ENCODE results near the gene COL4A1.
"Not testable (repeated sequence)": the region's sequence is repeated elsewhere in the genome, so short reads cannot be mapped to it uniquely, and the experiment has no call there.

COL4A1 gene

DNA sequence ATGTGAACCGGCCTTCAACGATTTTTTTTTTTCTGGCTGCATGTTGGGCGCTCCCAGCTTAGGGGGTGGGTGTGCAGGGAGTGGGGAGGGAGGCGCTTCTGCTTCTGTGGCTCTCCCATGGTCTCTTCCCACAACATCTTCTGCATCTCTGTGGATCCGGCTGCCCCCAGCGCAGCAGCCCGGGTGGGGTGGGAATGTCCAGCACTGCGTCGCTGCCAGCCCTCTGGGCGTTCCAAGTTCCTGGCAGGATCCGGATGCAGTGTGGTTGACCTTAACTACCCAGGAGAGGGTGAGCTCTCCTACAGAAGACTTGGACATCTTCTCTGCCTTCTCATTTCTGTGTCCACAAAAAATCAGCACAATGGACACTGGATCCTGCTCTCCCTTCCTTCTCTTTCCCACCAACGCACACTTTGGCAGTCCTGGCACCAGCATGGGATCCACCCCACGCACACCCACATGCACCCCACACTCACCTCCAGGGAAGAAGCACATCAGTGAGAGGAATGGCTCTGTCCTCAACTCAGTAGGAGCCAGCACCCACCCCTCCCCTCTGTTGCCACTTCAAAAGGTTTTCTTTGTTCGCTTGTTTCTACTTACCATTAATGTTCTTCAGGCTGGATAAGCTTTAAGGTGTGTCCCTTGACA lies 177.3 kb downstream of the COL4A1 start:
- no peak for DNase-seq (ENCODE audit: low read depth)

DNA sequence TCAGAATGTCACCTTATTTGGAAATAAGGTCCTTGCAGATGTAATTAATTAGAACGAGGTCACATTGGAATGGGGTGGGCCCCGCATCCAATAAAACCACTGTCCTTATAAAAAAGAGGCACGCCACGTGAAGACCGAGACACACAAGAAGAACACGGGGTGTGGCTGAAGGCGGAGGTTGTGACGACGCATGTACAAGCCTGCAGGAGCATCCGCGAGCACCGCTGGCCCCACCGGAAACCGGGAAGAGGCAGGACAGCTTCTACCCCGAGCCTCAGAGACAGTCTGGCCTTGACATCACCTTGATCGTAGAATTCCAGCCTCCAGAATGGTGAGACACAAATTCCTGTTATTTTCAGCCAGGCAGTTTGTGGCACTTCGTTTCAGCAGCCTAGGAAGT lies 177.9 kb downstream of the COL4A1 start:
- DNase-seq (ENCODE audit: low read depth), result no peak

DNA sequence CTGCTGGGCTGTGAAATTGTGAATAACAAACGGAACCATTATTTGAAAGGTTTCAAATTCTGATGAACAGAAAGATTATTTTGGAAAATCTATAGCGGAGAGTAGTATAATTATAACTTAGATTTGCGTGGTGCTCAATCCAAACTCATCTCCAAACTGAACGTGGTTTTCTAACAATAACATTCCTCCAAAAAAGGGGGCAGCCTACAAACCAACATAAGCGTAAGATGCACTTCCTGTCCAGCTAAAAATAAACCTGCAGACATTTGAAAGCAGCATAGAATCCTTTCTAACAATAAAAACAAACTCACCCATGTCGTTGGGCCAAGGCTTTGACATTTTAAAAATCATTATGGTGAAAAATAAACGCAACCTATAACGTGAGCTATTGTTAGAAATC lies 178.4 kb downstream of the COL4A1 start:
- no peak for DNase-seq (ENCODE audit: low read depth)

DNA sequence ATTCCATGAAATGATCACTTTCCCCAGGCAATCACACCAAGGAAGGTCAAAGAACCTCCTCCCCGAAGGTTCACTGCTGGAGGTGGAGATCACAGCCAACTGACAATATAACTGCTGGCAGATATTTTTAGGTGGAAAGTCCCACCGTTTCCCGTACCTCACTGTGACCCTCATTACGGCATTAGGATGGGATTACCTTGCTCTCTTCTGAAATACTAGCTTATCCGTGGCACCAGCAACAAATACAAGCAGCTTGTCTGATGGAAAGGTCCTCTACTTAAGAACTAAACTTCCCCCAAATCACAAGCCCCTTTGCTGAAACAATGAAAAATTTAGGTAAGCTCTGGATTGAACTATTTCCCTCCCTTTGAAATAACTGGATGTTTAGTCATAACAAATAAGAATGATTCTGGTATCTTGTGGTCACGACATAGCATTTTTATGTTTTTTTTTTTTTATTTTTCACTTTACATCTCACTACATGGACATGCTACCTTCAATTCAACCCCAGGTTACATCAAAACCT lies 178.9 kb downstream of the COL4A1 start:
- DNase-seq (ENCODE audit: low read depth), result no peak

DNA sequence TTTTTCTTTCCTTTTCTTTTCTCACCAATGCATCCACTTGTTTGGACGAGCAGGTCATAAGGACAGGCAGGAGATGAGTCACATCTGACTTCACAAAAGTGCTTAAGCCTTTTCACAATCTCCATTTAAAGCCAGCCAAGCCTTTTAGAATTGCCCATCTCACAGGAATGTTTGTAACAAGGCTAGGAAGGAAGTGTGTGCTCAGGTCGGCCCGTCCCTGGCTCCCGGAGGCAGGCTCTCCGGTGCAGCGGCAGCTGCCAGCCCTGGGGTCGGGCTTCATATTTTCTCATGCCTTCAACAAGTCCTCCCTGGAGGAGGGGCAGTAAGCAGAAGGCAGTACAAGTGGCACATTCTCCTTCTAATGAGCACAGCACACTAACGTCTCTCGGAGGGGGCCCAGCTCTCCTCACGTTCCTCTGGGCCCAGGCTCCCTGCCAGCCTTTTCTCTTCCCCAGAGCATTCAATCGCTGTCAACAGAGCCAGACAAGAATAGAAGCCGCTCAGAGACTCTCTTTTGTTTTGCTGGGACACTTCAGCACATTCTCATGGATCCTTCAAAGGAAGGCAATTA lies 180.5 kb downstream of the COL4A1 start:
- no peak for DNase-seq (ENCODE audit: low read depth)

DNA sequence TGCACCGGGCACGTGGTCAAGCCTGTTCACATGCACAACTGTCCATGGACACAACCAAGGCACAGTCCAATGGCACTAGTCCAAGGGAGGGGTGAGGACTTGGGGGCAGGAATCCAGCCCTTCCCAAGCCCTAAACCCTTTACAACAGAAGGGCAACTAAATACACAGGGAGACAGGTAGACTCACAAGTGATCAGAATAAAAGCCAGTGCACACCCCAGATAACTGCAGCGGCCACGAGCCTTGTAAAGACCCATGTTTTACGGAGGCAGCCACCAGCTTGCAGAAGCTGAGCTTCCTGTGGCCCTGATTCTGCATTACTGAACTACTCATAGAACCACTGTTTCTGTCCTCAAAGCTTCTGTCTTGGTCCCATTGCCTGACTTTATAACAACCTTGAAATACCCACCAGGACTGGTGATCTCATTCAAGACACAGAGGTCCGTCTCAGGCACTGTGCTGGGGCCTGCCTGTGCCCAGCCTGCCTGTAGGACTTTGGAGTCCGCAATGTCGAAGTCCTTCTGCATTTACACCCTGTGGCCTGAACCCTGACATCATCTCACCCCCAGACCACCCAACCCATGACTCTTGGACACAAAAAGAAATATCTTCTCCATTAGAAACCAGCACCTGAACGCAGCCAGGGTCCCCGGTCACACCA lies 181.2 kb downstream of the COL4A1 start:
- DNase-seq (ENCODE audit: low read depth), result no peak

DNA sequence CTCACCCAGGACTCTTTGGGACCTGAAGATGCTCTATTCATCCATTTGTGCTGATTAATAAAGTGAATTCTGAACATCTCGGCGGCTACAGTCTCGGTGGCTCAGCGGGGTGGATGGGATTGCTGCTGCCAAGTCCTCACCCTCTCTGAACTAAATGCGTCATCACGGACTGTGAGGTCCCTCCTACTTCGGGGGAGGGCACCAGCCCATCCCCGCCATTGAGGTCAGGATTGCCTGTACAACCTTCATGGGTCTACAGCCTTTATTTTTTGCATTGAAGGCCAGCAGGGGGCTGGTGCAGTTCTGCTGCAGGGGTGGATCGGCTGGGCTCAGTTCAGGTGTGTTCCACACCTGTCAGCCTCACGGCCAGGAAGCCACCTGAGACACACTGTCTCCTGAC lies 181.8 kb downstream of the COL4A1 start:
- no peak for DNase-seq (ENCODE audit: low read depth)

DNA sequence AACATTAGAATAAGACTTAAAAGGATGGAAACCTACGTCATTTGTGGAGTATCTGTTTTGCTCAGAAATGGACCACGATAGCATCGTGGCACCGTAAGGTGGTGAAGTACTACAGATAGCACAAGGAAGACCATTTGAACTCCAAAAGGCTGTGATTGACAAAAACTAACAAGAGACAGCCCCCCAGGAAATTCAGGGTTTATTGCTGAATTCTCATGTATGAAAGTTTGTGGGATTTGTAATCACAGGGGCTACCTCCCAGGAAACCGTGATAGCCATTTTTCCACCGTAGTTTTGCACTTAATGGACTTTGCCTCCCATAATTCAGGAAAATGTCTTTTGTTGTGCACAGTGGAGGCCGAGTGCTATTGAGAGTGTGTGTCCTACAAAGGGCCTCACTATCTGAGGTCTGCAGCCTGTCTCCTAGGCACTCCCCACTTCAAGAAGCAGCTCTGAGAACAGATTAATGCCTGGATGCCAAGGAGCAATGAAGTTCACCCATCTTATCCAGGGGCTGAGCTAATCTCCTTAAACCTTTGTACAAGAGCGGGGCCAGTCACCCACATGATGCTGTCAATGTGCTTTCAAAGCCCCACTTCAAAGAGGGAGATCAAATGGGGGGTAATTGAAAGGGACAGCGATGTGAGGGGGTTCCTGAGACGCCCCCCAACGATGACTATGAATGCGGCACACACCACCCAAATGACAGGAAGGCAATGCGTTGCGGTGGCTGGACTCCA lies 182.6 kb downstream of the COL4A1 start:
- no peak for DNase-seq (ENCODE audit: low read depth)

DNA sequence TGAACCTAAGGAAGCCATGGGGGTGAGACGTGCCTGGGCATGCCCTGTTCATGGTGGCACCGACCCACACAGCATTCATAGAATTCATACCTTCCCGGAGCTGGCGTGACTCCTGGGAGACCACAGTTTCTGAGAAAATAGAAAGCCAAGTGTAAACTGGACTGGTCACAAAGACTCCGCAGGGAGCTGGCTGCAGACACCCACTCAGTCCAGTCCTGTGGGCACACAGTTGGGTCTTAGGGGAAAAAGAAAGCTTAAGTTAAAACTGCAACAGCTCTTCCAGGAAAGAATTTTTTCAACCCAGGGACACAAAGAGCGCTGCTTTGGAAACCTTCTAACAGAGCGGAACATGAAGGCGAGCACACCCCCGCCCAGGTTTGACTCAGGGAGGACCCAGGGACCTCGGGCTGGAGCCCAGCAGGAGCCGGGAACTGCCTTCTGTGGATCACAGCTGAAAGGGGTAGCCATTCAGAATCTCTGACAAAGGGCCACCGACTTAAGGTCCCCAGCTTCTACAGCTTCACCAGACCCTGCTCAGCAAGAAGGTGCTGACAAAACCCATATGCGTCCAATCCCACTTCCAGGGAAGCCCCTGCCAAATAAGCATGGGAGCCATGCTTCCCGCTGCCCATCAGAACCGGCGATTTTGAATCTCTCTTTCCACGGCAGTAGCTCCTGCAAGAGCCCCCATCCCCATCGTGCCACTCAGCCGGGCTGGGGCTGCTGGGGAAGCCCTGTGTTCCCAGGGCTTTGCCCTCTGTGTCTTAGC lies 183.7 kb downstream of the COL4A1 start:
- no peak for DNase-seq (ENCODE audit: low read depth)

DNA sequence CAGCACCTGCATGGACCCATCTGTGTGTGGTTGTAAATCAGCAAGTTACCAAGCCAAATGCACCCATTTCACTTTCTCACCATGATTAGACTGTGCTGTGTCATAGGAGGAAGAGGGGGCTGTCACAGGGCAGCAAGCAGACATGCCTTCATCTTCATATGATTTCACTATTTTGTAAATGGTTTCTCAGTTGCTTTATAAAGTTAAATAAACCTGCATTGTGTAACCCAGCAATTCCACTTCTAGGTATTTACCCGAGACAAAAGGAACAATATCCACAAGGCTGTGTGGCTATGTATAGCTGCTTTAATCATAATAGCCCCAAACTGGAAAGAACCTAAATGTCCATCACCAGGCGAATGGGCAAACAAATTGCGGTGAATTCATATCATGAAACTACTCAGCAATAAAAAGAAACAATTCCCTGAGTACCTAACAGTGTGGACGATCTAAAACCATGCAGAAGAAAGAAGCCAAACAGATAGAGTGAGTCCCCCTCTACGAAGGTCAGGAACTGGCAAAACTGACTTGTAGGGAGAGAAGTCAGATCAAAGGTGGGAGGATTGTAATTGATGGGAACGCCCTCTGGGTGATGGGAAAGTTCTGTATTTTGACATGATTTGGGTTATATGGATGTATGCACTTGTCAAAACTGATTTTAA lies 185.4 kb downstream of the COL4A1 start:
- no peak for DNase-seq (ENCODE audit: low read depth)

DNA sequence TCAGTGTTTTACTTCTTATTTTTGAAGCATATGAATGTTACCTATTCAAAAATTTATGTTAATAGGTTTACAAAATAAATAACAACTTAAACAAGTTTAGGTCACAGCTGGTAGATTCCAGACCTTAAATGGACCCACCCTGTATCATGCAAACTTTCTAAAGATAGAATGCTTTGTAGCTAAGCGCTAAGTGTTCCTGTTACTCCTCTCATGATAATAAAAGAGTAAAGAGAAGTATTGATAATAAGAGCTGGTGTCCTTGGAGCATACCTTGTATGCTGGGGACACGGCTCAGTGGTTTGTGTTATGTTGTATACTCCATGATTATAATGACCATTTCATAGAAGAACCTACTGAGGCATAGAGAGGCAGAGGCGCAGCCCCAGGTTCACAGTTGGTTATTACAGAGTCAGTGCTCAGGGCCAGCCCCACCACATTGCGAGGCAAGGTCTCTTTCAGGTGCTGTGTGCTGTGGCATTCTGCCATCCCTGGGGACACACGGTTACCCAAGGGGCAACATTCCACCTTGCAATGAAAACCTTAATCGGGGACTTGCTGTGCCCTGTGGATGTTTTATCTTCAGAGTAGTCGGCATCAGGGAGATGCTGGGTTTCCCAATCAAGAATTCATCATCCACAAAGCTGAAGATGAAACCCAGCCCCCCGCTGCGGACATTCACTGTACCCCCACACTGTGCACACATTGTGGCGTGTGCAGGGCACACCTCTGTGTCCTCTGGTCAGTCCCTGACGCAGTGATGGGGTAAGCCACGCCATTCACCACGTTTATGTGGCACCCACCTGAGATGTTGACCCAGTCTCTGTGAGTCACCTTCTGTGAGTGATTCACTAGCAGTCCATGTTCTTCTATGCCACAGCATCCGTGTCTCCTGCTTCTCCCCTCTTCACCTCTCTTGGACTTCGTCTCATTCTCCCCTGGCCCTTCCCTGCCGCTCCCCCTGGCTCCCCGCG lies 186.7 kb downstream of the COL4A1 start:
- DNase-seq (ENCODE audit: low read depth), result no peak

DNA sequence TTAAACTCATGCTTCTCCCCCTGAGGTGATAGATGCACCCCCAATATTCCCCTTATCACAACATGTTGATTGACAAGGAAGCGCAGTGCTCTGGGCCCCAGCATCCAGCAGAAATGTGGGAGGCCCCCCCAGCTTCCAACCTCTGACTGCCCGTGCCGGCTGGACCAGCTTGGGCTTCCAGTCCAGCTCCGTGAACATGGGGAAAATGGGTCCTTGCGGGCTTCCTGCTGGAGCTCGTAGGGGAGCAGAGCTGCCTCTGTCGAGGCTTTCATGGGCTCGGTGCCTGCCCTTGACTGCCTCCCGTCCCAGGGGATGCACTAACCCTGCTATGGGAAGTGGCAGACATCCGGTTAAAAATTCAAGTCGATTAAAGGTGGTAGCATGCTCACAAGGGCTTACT lies 188.9 kb downstream of the COL4A1 start:
- DNase-seq (ENCODE audit: low read depth), result no peak

DNA sequence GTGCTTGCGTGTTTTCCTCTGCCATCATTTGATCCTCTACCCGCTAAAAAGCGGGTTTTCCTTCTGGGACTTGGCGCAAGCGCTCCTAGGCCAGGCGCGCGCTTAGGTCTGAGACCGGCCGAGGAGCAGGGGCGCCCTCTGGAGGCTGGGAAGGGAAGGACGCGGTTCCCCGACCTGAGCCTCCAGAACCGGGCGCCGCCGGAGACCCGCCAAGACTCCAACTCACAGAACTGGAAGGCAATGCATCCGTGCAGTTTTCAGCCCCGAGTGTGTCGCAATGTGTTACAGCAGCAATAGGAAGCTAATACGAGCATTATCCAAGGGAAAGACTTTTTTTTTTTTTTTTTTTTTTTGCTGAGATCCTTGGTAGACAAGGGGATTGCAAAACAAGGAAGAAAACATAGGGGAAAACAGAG lies 190.9 kb downstream of the COL4A1 start:
- peak; percentile 19 for DNase-seq (ENCODE audit: low read depth)

DNA sequence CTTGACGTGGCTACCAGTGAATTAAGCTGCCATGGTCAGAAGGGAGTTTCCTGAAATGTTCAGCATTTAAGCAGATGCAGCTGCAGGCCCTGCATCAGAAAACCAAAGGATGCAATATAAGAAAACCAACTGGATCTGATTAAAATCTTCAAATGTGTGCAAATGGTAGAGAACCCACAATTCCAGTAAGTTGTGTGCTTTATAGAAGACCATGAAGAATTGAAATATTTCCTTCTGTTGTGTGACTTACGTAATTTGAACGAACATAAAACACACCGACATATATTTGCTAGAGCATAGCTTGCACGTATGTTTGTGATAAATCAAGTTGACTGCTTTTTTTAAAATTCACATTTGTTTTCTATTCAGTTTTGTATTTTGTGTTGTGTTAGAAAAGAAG lies 191.4 kb downstream of the COL4A1 start:
- no peak for DNase-seq (ENCODE audit: low read depth)

DNA sequence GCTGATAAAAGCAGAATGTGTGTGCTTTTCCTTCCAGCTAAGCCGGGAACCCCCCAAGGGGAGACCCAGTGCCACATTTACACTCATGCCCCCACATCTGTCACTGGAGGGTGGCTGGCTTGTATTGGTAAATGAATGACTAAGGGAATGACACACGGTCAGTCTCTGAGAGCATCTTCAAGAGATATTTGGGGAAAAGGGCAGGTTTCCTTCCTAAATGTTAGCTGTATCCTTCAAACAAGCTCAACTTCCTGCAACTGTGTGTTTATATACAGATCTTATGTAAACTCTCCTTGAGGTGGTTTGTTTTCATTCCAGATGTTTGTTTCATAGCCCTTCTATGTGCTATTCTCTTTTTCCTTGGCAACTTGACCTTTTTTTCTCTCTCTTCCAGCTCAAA lies 192.6 kb downstream of the COL4A1 start:
- DNase-seq (ENCODE audit: low read depth), result no peak

DNA sequence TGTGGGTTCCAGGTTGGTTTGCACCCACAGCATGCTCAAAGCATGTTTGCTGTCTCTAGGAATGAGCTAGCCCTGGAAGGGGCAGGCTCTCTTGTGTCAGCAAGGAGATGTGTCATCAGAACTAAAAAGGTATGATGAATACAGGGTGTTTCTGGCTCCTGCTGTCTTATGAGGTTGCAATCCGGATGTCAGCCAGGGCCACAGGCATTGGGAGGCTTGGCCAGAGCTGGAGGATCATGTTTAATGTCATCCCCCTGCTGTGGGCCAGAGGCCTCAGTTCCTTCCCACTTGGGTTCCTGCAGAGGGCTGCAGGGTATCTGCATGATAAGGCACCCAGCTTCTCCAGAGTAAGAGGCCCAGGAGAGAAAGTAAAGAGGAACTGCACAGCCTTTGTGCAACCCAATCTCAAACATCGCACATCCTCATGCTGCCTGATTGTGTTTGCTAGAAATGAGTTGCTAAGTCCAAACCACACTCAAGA lies 193.6 kb downstream of the COL4A1 start:
- no peak for DNase-seq (ENCODE audit: low read depth)

DNA sequence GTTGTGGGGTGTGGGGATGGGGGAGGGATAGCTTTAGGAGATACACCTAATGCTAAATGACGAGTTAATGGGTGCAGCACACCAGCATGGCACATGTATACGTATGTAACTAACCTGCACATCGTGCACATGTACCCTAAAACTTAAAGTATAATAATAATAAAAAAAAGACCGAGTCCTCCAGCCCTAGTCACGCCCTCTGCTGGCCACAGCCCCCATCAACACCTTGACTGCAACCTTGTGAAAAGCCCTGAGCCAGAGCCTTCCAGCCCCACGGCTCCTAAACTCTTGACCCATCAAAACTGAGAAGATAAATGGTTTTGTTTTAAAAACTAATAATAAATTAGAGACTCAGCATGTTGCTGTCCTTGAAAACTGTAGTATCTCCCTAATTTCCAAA lies 194.6 kb downstream of the COL4A1 start:
- DNase-seq (ENCODE audit: low read depth), result not testable (repeated sequence)

DNA sequence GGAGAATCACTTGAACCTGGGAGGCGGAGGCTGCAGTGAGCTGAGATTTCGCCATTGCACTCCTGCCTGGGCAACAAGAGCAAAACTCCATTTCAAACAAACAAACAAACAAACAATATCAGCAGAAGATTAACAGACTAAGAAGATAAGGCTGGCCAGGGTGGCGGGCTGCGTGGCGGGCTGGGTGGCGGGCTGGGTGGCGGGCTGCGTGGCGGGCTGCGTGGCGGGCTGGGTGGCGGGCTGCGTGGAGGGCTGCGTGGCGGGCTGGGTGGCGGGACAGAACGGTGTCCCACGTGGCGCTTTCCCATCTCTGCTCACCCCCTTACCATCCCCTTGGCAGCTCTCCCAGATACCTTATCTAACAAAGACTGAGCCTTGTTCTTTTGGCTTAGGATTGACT lies 196.2 kb downstream of the COL4A1 start:
- no peak for DNase-seq (ENCODE audit: low read depth)

DNA sequence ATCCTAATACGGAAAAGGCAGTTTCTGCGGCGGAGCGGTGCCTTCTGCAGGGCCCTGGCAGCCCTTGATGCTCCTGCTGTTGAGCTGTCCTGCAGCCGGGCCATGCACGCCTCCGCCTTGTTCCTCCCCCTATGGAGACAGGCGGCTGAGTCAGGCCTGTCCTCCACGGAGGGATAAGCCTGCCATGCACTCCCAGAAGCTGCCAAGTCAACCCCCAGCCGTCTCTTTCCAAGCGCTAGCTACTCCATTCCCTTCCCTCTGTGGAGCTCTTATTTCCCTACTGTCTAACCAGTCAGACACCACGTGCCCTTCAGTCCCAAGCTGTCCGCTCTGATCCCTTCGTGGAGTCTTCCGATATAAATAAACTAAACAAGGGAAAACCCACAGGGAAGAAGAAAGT lies 197.0 kb downstream of the COL4A1 start:
- DNase-seq (ENCODE audit: low read depth), result no peak

DNA sequence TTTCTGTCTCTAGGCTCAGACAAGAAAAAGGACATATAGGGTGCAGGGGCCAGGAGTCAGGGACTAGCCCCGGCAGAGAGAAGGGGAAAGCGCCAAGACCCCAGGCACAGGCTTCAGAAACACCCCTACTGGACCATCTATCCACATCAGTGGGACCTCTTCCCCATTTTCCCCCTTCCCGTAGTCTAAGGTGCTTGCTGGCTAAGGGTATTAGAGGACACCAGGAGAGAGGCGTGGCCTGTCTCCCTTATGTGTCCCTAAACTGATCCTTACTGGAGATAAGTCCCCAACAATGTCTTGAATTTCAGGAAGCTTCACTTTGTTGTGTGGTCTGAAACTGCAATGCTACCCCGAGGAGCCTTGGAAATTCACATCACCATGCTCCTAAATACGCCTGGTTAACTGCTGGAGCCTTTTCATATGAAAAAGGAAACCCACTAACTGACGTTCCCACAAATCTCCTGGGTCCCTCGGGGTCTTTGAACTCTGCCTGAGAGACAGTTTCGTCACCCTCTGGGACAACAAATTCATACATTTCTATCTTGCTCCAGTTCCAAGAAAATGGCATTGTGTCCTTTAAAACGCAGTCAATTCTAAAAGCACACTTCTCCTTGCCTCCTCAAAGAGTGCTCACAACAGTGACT lies 197.7 kb downstream of the COL4A1 start:
- no peak for DNase-seq (ENCODE audit: low read depth)

Data from activated T-helper 9 cell treated with anti-CD3 and anti-CD28 coated beads, Interleukin-2, amount 50 U/mL, for 16 hours (primary cell).